Bronchial epithelial cell (primary cell): ENCODE data around the gene LDLRAD4. TPM values are rescaled to one million over a fixed set of nuclear protein-coding genes. Genes with fewer than 3 reads are reported as not detected.

Source experiments
- DNase-seq: peaks from one replicate; pipeline ENCODE4 v3.0.0-alpha.2; 2010; ENCODE audit warnings: low read depth
- FAIRE-seq: peaks from 2 replicates; lab custom pipeline; 2011; peaks lifted over from hg19 to GRCh38; lab: Jason Lieb, UNC
- H3K27me3 ChIP-seq: 2 replicates; pipeline ENCODE4 v1.5.1; 2011; ENCODE audit warnings: low read length; ENCODE audit not compliant: control insufficient read depth, insufficient read depth
- H3K36me3 ChIP-seq: 2 replicates; pipeline ENCODE4 v1.5.1; 2011; ENCODE audit warnings: low read length; ENCODE audit not compliant: control insufficient read depth, insufficient read depth
- H3K4me3 ChIP-seq: 2 replicates; pipeline ENCODE4 v1.5.1; 2011; ENCODE audit warnings: mild to moderate bottlenecking, low read depth, low read length, control low read depth
- total RNA-seq: library from RNA; depleted of rRNA; stranded (reverse); fragments of >200 nt; gene quantifications from 2 replicates; pipeline ENCODE4 v1.2.1, GENCODE V29; 2014
- TF ChIP-seq, protein P1 (sequence below): IDR thresholded peaks from 2 replicates; pipeline ENCODE4 v1.5.1; 2011; ENCODE audit warnings: mild to moderate bottlenecking, moderate library complexity, low read length, control low read depth, inconsistent platforms; ENCODE audit not compliant: insufficient read depth, severe bottlenecking

The LDLRAD4 gene
- total RNA-seq, 1 donor from 2014 or later: not detected

DNA sequence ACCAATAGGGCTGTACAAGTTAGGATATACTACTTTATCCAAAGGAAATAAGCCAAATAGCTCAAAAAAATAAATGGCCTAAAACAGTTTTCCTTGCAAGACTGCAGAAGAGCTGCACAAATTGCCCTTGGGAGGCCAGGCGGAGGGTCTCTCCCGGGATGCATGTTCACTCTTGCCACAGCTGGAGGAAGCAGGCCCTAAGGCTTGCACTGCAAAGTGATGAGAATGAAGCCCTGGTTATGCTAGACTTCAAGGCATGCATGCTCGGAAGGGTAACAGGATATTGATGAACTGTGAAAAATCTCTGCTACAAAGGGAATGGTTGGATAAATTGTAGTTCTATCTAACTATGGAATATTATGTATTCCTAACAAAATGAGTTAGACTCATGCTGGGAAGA is 27.5 kb upstream of the LDLRAD4 start:
- FAIRE-seq: no peak
- DNase-seq: no peak
- H3K36me3 ChIP-seq: no peaks in the 10 kb centered on the region
- TF ChIP-seq, protein P1, sequence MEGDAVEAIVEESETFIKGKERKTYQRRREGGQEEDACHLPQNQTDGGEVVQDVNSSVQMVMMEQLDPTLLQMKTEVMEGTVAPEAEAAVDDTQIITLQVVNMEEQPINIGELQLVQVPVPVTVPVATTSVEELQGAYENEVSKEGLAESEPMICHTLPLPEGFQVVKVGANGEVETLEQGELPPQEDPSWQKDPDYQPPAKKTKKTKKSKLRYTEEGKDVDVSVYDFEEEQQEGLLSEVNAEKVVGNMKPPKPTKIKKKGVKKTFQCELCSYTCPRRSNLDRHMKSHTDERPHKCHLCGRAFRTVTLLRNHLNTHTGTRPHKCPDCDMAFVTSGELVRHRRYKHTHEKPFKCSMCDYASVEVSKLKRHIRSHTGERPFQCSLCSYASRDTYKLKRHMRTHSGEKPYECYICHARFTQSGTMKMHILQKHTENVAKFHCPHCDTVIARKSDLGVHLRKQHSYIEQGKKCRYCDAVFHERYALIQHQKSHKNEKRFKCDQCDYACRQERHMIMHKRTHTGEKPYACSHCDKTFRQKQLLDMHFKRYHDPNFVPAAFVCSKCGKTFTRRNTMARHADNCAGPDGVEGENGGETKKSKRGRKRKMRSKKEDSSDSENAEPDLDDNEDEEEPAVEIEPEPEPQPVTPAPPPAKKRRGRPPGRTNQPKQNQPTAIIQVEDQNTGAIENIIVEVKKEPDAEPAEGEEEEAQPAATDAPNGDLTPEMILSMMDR: no peak
- no peak overlapping the region for H3K4me3 ChIP-seq
- H3K27me3 ChIP-seq: no peaks in the 10 kb centered on the region

DNA sequence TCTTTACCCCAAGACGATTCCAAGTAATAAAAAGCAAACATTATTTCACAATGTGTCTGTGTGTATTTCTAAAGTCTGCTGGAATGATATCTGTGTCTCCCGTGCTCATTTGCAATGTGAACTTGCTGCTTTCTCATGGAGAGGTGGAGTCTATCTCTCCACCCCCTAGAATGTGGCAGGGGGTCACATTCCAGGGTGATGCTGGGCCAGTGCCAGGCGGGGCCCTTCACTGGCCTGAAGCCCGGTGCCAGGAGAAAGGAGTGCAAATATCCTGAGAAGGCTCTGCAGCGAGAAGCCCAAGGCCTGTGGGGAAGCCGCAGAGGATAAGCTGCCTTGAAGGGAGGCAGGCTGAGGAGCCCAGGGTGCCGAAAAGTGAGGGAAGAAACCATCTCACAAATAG is 26.8 kb upstream of the LDLRAD4 start:
- Histone ChIP-seq H3K4me3 (no peak overlapping the region), H3K36me3 (no peaks in the 10 kb centered on the region), H3K27me3 (no peaks in the 10 kb centered on the region)
- FAIRE-seq (no peak), DNase-seq (no peak)
- TF ChIP-seq, protein P1: no peak

DNA sequence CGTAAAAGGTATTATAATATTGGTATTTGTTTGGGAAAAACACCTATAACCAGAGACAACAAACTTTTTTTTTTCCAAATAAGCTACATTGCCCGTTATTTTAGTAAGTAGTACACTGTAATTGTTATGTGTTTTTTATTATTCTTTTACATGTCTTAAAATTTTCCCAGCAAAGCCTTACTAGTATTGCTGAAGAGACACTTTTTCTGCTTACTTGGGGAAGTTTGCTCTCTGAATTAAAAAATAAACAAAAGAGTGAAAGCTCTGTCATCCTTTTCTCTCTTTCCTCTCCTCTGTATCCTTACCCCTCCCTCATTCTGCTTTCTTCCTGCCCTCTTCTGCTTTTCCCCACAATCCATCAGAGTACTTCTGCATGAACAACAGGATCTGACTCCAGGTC is 25.6 kb upstream of the LDLRAD4 start:
- no peak overlapping the region for H3K4me3 ChIP-seq
- H3K27me3 ChIP-seq: no peaks in the 10 kb centered on the region
- FAIRE-seq (no peak), DNase-seq (no peak)
- TF ChIP-seq, protein P1: no peak
- no peaks in the 10 kb centered on the region for H3K36me3 ChIP-seq

DNA sequence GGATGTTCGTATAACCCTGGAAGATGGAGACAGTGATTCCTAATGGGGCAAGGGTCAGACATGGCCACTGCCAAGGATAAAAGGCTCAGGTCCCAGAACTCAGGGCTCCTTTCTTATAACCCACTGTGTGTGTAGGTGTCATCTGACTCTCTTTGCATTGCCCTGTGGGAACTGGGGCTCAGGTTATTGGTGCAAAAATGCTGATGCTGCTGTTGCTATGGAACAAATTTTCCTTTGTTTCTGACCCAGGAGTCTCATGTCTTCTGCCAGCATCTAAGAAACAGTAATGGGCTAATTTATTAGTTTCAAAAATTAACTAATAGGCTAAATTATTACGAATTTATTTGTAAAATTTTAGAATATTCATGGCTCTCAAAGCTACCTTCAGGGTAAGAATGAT is 24.3 kb upstream of the LDLRAD4 start:
- no peaks in the 10 kb centered on the region for H3K36me3 ChIP-seq
- TF ChIP-seq, protein P1: no peak
- DNase-seq (no peak), FAIRE-seq (no peak)
- H3K4me3 ChIP-seq: no peak overlapping the region
- no peaks in the 10 kb centered on the region for H3K27me3 ChIP-seq

DNA sequence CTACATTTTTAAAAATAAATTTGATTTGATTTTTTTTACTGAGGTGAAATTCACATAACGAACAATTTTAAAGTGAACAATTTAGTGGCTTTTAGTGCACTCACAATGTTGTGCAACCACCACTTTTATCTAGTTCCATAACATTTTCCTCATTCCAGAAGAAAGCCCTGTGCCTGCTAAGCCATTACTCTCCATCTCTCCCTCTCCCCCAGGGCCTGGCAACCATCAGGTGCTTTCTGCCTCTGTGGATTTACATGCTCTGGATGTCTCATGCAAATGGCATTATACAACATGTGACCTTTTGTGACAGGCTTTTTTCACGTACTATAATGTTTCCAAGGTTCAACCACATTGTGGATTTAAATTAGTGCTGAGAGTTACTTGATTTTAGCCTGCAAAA is 19.9 kb upstream of the LDLRAD4 start:
- Histone ChIP-seq H3K27me3 (no peaks in the 10 kb centered on the region), H3K36me3 (no peaks in the 10 kb centered on the region), H3K4me3 (no peak overlapping the region)
- TF ChIP-seq, protein P1: no peak
- DNase-seq: no peak
- no peak for FAIRE-seq

DNA sequence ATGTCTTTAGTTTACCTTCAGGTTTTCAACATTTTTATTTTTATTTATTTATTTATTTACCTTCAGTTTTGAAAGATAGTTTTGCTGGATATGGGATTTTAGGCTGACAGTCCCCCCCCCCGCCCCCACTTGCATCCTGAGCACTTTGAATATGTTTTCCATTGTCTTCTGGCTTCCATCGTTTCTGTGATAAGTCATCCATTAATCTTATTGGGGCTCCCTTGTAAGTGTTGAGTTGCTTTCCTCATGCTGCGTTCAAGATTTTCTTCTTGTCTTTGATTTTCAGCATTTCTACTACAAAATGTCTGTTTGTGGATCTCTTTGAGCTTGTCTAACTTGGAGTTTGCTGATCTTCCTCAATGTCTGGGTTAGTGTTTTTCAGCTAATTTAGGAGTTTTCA is 19.4 kb upstream of the LDLRAD4 start:
- no peak overlapping the region for H3K4me3 ChIP-seq
- DNase-seq (no peak), FAIRE-seq (no peak)
- TF ChIP-seq, protein P1: no peak
- no peaks in the 10 kb centered on the region for H3K27me3 ChIP-seq
- H3K36me3 ChIP-seq: no peaks in the 10 kb centered on the region
